ENCODE measurements around the gene UBE2E2.

DNA sequence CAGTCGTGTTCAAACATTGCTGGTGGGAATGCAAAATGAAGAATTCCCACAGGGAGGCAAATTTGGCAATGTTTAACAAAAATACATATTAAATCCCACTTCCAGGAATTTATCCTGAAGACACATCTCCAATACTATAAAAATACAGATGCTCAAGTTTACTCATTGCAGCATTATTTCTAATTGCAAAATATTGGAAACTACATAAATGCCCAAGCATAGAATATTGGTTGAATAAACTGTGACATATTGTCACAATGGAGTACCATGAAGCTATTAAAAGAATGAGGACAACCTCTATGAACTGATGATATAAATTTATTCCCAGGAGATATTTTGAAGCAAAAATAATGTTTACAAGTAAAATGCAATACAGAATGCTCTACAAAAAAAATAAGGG is 49.7 kb upstream of the UBE2E2 start:
- TF ChIP-seq EP300 (IDR thresholded peaks at IDR 0.05) (no peak), CTCF (IDR thresholded peaks at IDR 0.05) (no peak)

Measured in ovary (tissue), 3 donors.